Measurements from ENCODE around the gene TXK.

Gene TXK

DNA sequence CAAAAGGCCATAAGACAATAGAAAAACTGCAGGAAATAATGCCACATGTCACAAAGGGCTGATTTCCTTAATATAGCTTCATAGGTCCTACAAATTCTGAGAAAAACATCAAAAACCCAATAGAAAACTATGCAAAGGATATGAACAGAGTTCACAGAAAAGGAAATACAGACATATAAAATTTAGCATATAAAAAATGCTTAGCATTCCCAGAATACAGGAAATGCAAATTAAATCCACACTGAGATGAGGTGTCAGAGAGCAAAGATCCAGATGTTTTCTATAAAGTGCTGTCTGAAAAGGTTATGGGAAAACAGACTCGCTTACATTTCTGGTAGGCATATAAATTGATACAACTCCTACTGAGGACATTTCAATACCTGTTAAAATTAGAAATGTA lies 33.8 kb downstream of the TXK start:
- H3K4me3 ChIP-seq (replicated peaks; ENCODE audit: low read depth, low read length), result no peak overlapping the region
- peak; percentile 61 for DNase-seq (ENCODE audit: extremely low read depth, low read depth)

DNA sequence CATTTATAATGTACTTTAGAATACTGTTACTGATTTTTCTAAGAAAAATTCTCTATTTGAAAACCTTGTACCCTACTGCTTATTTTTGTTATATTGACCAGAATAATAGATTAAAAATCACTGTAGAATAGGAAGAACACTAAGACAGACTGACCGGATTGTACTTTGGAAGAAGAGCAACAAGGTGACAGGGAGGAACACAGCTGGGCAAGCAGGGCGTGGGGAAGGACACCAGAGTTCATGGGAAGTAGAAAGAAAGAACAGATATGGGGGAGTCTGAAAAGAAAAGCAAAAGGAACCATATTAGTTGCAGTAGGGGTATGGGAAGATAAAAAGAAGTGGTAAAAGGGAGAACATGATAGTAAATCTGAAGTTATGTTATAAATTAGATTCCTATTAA lies 38.6 kb downstream of the TXK start:
- no peak overlapping the region for H3K4me3 ChIP-seq (replicated peaks; ENCODE audit: low read depth, low read length)
- TF ChIP-seq, protein P1, sequence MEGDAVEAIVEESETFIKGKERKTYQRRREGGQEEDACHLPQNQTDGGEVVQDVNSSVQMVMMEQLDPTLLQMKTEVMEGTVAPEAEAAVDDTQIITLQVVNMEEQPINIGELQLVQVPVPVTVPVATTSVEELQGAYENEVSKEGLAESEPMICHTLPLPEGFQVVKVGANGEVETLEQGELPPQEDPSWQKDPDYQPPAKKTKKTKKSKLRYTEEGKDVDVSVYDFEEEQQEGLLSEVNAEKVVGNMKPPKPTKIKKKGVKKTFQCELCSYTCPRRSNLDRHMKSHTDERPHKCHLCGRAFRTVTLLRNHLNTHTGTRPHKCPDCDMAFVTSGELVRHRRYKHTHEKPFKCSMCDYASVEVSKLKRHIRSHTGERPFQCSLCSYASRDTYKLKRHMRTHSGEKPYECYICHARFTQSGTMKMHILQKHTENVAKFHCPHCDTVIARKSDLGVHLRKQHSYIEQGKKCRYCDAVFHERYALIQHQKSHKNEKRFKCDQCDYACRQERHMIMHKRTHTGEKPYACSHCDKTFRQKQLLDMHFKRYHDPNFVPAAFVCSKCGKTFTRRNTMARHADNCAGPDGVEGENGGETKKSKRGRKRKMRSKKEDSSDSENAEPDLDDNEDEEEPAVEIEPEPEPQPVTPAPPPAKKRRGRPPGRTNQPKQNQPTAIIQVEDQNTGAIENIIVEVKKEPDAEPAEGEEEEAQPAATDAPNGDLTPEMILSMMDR (IDR thresholded peaks at IDR 0.05; ENCODE audit: low read depth, low read length, missing control alignments), result no peak
- no peak for DNase-seq (ENCODE audit: extremely low read depth, low read depth)

More for the DNA sequence above, 33.8 kb downstream of the TXK start:
- TF ChIP-seq, protein P1 (IDR thresholded peaks at IDR 0.05; ENCODE audit: low read depth, low read length, missing control alignments), result no peak

DNA sequence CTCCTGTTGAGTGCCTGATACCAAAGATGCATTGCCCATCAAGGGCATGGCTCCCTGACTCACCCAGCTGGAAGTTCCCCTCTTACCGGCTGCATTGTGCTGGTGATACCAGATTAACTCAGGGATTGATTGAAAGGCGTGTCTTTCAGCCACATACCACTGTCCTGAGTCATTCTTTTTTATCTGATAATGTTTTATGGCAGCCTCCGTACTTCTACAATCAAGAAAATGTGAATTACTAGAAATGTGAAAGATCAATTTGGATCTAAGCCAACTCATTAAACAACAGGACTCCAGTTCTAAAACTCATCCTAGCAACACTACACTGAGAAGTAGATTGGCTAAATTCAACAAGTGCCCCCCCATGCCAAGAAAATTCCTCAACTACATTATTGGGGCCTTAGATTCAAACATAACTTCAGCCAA lies 40.0 kb downstream of the TXK start:
- no peak overlapping the region for H3K4me3 ChIP-seq (replicated peaks; ENCODE audit: low read depth, low read length)
- no peak for DNase-seq (ENCODE audit: extremely low read depth, low read depth)
- TF ChIP-seq, protein P1 (IDR thresholded peaks at IDR 0.05; ENCODE audit: low read depth, low read length, missing control alignments), result no peak

DNA sequence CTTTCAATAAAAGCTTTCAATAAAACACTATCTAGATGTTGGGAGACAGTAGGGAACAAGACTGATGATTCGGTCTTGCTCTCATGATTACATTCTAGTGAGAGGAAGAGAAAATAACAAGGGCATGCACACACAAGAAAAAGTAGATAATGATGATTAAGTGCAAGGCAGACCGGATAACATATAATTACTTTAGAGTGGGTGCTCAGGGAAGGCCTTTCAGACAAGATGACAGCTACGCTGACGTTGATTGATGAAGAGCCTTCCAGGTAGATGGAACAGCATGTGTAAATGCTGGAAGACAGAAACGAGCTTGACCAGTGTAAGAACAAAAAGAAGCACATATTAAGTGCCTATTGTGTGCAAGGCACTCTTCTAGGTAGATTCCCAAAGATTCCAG lies 43.4 kb downstream of the TXK start:
- TF ChIP-seq, protein P1 (IDR thresholded peaks at IDR 0.05; ENCODE audit: low read depth, low read length, missing control alignments), result no peak
- no peak overlapping the region for H3K4me3 ChIP-seq (replicated peaks; ENCODE audit: low read depth, low read length)
- no peak for DNase-seq (ENCODE audit: extremely low read depth, low read depth)

DNA sequence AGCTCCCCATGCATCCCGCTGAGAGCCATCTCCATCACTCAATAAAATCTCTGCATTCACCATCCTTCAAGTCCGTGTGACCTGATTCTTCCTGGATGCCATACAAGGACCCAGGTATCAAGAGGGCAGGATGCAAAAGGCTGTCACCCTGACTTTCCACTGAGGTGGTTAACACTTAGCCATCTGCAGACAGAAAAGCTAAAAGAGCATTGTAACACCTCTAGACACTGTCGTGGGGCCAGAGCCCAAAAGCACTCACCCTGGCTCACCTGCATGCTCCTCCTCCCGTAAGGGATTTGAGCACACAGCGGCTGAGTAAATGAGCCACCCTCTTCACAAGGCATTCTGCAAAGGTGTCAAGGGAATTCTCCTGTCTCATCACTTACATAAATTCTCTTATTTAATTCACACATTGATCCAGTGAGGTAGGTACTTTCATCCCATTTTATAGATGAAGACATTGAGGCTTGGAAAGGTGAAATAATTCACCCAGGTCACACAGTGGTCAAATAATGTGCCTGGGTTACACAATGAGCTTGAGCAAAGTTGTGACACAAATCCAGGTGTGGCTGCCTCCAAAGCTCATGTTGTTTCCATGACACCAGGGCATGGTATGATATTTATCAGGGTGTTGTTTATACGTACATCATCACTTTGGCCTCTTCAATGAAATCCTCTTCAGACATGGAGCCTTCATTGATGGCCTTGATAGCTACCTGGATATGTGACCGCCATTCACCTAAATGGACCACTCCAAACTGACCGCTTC lies 48.0 kb downstream of the TXK start:
- DNase-seq (ENCODE audit: extremely low read depth, low read depth), result no peak
- no peak overlapping the region for H3K4me3 ChIP-seq (replicated peaks; ENCODE audit: low read depth, low read length)
- TF ChIP-seq, protein P1 (IDR thresholded peaks at IDR 0.05; ENCODE audit: low read depth, low read length, missing control alignments), result no peak

DNA sequence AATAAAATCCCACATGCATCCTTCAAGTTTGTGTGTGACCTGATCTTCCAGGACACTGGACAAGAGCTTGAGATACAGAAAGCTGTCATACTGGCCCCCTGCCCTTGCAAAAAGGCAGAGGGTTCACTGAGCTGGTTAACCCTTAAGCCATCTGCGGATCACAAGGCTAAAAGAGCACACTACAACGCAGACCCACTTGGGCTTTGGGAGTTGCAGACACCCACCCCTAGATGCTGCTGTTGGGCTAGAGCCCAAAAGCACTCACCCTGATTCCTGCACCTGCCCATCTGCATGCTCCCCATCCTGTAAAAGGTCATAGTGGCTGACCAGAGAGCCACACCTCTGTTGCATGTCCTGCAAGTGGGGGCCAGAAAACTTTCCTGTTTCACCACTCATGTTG lies 51.1 kb downstream of the TXK start:
- TF ChIP-seq, protein P1 (IDR thresholded peaks at IDR 0.05; ENCODE audit: low read depth, low read length, missing control alignments), result no peak
- no peak for DNase-seq (ENCODE audit: extremely low read depth, low read depth)
- no peak overlapping the region for H3K4me3 ChIP-seq (replicated peaks; ENCODE audit: low read depth, low read length)

DNA sequence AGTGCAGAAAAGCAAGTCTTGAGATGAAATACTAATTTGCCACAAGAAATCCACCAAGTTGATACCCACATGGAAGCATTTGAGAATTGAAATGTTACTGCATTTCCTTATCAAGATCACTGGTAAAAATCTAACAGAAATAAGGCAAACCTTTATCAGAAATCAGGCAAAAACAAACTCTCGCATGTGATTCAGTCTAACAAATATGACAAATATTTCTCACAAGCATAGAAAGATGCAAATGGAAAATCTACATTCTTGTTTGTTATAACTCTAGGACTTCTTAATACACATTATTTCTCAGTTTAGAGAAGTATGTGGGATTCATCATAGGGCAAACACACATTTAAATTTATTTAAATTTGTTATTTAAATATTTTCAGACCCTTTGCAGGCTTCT lies 52.9 kb downstream of the TXK start:
- no peak overlapping the region for H3K4me3 ChIP-seq (replicated peaks; ENCODE audit: low read depth, low read length)
- TF ChIP-seq, protein P1 (IDR thresholded peaks at IDR 0.05; ENCODE audit: low read depth, low read length, missing control alignments), result no peak
- DNase-seq (ENCODE audit: extremely low read depth, low read depth), result no peak
